GM18858 (cell line): Measurements from ENCODE around the gene RUBCN.
A peak's percentile ranks its signal among the peaks of the same experiment; 100 is the strongest.

Source experiments
- ATAC-seq: cut with Tn5 transposase; IDR thresholded peaks from one replicate; pipeline ENCODE4 v1.9.1; 2021; ENCODE audit not compliant: unreplicated experiment

The RUBCN gene

DNA sequence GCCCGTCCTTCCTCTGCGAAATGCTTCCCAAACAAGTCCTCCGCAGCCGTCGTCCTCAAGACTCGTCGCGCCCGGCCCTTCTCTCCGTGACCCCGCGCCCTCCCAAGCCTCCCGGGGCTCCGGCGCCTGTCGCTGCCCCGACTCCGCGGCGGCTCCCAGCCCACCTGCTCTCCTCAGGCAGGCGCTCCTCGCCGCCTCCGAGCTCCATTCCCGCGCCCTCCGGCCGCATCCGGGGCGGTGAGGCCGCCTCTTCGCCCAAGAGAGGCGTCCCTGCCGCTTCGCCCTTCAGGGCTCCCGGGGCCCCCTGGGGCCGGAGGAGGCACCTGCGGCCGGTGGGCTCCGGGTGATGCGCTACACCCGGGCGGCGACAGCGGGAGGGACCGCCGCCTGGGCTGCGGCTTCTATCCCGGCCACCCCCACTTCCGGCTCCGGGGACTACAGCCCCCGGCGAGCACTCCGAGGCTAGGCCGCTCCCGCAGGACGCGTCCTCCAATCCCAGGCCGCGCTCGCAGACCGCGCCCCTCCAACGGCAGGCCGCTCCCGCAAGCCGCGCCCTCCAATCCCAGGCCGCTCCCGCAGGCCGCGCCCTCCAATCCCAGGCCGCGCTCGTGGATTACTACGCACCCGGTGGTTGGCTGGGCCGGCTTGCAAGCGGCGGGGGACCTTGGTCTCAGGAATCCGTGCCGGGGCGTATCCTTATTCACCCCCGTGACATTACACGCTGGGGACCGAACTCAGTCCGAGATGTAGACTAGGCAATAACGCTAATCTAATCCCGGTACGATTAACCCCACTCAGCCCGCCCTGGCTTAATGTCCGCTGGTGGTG lies at the start of gene RUBCN:
RUBCN (minus strand) TSS at position 414 of the 828 bp plus-strand sequence; CDS start at position 229, 185 bp downstream.
- ATAC-seq = peak; percentile 63

DNA sequence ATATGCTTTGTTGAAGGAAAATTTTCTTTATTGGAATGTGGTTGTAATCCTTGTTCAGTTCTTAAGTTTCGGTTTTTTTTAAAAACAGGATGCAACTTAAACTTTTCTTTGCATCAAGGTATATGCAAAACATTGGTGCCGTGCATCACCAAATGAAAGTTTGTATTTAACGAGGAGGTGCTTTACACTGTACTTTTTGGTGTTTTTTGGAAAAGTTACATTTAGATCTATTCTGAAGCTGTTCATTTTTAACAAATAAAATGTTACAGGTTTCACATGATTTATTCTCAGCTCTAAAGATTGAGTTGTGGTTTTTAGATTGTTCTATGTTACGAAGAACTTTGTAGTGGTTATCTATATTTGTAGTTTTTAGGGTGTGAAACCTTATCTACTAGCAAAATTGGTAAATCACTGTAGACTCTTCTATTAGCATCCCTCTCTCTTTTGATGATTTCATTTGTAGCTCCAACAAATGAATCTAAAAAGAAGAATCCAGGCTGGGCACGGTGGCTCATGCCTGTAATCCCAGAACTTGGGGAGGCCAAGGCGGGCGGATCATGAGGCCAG lies 47.4 kb upstream of the RUBCN start:
- no peak for ATAC-seq

DNA sequence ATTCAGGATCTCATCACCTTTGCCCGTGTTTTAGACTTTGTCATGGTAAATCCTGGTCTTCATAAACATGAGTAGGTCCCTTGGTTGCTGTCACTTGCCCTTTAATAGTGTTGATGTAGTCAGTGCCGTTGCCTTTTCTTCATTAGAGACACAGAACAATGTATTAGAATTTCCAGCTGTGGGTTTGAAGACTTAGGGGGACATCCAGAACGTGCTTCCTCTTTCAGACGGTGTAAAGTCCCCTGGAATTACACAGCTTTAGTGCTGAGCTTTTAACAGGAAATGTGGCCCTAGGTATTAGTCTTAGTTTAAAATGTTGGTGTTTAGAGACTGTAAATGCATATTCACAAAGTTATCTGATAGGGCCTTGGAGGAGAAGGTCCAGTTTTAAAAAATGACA lies 45.5 kb upstream of the RUBCN start:
- no peak for ATAC-seq

DNA sequence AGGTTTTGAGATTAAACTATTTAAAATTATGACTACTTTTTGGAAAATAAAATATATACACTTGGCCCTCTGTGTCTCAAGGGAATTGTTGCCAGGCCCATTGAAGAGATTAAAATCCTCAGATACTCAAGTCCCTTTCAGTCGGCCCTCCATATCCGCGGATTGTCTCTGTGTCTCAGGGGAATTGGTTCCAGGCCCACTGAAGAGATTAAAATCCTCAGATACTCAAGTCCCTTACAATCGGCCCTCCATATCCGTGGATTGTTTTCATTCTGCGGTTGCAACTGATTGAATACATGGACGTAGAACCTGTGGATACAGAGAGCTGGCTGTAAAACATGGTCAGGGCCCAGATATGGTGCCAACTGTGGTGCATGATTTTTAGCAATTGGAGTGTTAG lies 38.6 kb upstream of the RUBCN start:
- ATAC-seq = no peak

DNA sequence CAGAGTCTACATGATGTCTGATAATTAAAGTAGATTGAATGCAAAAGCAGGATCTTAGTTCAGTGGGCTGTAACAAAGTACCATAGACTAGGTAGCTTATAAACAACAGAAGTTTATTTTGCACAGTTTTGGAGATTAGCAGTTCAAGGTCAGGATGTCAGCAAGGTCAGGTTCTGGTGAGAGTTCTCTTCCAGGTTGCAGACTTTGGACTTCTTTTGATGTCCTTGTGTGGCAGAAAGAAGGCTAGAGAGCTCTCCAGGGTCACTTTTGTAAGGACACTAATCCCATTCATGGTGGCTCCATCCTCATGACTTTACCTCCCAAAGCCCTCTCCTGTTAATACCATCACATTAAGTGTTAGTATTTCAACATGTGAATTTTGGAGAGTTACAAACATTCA lies 25.1 kb upstream of the RUBCN start:
- ATAC-seq = no peak

DNA sequence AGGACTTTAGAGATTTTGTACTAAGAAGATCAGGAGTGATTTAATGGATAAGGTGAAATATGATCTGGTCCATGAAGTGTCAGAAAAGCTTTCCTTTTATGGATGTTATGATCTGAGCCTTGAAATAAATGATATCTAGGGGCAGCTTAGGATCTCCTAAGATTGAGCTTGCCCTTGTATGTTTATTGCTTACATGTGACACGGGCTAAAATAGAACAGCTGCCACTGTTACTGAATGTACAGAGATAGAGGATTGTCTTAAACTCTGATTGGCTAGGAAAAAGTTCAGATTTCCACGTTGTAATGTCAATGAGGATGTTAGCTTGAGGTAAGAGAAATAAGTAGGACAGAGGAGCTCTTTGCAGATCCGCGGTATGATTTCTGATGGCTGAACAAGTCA lies 21.8 kb upstream of the RUBCN start:
- ATAC-seq = no peak

DNA sequence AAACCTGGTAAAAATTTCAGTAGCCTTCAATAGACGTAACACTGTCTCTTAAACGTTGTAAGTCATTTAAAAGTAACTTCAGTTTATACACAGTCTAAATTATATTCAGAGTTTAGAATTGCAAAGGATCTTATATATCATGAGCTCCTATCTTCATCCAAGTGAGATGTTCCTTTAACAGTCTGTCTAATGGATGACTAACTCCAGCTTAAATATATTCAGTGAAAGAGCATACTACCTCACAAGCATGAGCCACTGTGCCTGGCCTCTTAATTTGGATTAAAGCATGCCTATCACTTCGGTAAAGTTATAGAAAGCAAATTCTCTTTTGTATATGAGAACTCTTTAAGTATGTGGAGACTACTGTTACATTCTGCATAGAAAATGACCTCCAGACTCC lies 20.0 kb upstream of the RUBCN start:
- no peak for ATAC-seq

DNA sequence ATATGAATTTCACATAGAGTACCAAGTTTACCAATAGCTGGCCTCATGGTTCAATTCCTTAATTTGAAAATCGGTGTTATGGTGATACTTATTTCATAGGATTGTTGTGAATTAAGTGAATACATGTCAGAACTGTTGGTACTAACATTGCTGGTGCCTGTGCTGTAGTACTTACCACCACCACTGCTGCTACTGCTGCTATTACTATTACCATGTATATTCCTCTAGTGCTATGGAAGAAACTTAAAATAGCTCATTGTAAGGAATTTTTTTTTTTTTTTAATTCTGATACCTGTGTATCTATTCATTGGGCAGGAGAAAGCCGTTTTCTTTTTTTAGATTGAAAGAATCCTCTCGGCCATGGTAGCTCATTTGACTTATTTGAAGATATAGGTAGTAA lies 16.6 kb upstream of the RUBCN start:
- no peak for ATAC-seq

DNA sequence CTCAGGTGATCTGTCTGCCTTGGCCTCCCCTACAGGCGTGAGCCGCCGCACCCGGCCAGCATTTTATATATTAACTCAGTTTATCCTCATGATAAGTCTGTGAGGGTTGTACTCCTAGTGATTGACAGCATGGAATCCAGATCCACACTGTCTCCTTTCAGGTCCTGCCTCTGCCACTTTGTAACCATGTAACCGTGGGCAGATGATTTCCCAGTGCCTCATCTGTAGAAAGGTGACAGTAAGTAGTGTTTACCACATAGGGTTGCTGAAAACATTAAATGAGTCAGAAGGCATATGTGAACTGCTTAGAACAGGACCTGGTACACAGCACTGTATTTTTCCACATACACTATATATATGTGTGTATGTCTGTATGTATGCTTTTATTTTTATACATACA lies 15.4 kb upstream of the RUBCN start:
- no peak for ATAC-seq

DNA sequence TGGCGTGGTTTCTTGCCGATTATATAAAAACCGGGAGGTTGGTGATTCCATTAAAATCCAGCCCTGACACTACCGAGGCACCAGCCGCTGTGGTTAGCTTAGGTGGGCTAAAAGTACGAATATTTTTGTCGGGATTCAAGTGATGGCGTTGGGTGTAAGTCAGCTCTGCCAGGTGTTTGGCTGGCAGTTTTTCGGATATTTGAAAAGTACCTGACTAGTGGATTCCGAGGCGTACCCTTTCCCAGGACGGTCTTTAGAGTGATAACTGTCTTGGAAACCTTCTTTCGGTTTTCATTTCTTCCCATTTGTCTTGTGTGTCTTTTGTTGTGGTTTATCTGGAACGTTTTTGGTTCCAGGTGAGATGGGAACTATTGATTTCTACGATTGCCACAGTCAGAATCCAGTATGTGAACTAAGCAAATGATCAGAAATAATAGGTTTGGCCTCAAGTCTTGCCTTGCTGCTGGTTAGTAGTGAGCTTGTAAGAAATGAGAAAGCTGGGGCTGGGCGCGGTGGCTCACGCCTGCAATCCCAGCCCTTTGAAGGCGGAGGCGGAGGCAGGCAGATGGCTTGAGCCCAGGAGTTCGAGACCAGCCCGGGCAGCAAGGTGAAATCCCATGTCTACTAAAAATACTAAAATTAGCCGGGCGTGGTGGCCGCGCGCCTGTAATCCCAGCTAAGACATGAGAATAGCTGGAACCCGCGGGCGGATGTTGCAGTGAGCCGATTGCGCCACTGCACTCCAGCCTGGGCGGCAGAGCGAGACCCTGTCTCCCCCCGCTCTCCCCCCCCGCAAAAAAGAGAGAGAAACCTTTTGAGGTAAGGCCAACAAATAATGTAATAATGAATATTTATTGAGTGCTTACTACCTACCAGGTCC lies 14.4 kb upstream of the RUBCN start:
- no peak for ATAC-seq

DNA sequence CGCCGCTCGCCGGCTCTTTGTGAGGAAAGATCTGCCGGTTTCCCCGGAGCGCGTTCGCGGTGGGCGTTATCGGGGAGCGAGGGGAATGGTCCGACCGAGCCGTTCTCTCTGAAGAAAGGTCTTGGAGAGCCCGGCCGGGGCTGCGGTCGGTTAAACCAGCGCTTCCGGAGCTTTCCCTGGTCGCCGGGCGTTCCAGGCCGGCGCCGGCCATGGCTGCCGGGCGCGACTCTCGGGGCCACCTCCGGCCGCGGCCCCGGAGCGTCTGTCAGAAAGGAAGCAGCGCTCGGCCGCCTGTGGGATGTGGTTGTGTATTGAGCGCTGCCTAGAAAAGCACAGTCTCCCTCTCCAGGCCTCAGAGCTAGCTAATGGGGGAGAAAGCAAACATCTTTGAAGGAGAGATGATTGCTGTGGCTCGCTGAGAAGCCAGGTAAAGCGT lies 13.7 kb upstream of the RUBCN start:
- no peak for ATAC-seq

DNA sequence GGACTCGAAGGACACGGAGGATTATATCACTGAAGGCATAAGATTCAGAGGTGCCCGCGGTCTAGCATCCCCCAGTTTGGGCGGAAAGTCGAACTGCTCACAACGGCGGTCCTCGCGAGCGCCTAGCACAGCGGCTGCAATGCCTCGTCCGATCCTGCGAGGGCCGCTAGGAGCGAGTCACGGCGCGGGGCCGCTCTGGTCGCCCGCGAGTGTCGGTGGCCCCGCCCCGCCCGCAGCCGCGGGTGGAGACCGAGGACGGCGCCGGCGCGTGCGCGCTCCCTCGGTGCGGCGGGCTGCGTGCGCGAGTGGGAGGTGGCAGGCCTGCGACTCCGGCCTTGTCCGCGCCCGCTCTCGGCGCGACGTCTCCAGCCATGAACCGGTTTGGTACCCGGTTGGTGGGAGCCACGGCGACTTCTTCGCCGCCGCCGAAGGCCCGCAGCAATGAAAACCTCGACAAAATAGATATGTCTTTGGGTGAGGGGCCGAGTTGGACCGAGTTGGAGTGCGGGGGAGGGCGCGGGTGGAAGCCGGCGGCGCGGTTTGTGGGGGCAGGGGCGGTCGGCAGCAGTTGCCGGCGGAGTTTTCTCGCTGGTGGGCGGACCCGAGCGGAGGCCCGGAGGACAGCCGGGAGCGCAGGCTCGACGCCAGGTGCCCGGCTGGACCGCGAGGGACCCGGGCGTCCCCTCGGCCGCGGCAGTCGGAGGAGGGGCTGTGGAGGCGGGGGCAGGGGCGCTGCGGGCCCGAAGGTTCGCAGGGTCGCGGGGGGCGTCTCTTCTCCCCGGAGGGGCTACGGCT lies 13.1 kb upstream of the RUBCN start, which contains the start of gene FYTTD1:
FYTTD1 (plus strand) TSS at position 283 of the 795 bp plus-strand sequence; CDS start at position 372, 89 bp downstream.
- peak; percentile 60 for ATAC-seq

DNA sequence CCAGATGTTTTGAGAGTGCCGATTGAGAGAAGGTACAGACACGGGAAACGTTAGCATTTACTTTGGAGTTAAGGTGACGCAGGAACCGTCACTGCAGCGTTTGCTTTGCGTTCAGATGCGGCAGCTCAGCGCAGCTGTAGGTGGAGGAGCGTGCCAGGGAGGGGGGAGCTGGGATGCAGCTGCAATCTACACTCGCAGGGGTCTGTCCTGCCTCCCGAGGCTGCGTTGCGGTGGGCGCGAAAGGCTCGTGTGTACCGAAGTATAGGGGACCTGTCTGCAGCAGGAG lies 12.6 kb upstream of the RUBCN start:
- ATAC-seq = peak; percentile 11

DNA sequence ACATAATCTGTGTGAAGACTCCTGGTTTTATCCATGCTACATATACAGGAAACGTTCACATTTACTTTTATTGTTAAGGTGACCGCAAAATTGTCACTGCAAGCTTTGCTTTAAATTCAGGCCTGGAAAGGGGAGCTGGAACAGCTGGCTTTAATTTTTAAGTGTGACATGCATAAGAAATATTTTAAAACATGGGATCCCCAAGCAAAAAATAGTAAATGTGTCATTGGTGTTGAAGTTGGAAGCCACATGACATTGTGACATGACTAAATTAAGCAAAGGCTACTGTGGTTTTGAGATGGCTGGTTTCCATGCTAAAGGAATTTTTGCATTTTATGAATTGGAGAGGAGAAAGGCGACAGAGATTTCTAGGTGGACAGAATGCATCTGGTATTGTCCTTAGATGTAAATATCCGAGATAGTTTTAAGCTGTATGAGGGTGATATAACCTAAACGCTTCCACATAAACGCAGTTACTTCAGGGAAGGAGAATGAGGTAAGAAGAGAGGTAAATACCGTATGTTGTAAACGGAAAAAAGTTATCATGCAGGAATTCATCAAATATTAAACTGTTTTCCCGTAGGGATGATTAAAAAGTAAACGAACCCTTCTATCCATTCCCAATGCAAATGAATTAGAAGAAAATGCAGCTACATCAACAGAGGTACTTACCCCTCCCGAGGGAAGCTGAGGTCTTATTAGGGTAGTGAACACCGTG lies 12.1 kb upstream of the RUBCN start:
- no peak for ATAC-seq

DNA sequence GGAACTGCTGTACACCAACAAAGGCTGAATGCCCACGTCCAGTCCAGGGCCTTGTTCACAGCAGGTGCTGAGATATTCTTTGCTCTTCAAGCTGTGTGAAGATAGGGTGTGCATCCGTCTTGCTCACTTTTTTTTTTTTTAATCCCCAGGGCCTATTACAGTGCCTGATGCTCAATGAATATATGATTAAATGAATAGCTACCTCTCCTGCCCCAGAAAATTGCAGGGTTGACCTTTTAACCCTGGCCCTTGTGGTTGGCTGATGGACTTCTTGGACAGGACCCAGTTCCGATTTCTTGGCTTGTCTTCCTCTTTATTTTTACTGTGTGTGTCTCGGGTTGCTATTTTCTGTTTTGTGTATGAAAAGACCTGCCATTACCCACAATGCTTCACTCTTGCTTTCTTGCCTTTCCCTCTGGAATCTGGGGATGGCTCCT lies 10.1 kb upstream of the RUBCN start:
- ATAC-seq = no peak

DNA sequence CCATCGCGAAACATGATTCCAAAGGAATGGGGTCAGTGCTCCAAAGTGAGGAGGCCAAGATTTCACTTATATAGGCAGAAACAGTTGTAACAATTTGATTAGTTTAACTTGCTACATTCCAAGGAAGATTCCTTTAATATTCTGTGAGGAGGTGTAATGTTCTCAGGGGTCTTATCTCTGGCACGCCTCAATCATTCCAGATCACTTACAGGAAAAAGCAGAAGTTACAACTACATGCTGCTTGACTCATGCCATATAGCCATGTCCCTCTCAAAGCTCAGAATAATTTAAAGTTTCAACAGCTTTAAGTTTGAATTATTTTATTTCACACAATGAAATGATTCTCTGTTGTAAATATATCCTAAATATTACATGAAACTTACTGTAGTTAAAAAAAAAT lies 9.5 kb upstream of the RUBCN start:
- ATAC-seq = no peak

DNA sequence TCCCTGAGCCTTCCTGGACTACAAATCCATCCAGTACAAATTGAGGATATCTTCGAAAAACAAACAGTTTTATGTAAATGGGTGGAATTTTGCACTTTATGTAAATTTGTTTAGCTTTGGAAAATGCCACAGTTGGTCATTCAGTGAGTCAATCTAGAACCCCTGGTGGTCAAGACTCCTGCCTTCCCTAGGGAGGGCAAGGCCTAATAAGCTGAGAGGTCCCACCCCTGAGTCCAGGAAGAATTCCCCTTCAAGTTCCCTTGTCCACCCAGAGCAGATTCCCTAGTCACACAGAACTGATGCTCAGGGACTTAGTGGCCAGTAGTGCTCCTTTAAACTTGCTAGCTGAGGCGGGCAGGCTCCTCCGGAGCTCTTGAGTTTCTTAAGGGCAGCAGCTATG lies 6.1 kb upstream of the RUBCN start:
- ATAC-seq = no peak

DNA sequence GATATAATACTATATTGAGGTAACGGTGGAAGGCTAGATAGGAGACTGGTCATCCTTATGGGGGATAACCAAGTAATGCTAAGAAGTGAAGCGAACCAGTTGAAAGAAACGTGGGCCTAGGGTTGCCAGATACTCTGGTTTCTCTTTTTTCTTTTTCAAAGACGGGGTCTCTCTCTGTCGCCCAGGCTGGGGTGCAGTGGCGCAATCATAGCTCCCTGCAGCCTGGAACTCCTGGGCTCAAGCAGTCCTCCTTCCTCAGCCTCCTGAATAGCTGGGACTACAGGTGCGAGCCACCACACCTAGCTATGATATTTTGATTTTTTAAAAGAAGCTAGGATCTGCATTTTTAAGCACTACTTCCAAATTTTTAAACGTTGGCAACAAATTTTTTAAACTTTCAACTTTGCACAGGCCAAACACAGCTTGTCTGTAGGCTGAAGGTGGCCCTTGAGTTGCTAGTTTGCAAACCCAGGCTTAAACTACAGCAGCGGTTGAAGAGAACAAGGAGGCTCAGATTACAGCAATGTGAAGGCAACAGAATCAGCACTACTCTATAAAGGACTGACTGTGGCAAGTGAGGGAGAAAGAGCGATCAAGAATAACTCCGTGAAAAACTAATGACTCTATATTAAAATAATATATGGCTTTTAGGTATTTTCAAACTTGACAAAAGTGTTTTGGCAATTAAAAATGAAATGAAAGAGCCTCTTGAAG lies 1.2 kb upstream of the RUBCN start:
- ATAC-seq = no peak

DNA sequence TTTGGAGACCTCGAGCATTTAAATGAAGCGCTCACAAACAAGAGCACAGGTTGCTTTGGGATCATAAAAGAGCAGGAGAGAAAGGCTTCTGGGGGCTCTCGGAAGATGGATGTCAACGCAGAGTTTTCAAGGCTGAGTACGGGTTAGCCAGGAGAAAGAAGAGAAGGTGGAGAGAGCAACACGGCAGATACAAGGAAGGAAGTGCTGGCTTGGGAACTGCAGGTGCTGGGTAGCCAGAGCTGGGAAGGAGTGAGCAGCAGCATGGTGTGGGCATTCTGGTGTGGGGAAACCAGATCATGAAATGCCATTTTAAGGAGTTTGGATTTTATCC lies 580 bp upstream of the RUBCN start:
- no peak for ATAC-seq

DNA sequence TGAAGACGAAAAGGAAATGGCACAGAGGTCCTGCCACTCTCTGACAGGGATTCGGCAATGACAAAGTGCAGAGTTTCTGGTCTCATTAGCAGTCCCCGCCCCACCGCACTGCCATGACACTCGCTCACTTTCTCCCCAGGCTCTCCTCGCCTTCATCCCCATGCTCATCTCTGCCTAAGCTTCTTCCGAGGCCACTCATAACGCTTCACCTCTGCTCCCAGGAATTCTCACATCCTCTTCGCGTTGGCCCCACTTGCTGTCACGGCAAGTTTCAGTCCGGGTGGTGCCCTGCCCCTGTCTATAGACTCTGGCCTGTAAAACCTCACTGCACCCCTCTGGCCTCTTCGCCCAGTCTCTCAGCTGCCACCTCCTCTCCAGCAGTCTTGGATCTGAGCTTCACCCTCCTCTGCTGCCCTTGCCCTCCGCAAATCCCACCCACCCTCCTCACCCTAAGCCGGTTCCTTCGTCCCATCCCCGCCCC lies 654 bp downstream of the RUBCN start:
- ATAC-seq = no peak
